Measurements from ENCODE around the gene BARD1.
"Not testable (repeated sequence)": the region's sequence is repeated elsewhere in the genome, so short reads cannot be mapped to it uniquely, and the experiment has no call there.

Gene BARD1

DNA sequence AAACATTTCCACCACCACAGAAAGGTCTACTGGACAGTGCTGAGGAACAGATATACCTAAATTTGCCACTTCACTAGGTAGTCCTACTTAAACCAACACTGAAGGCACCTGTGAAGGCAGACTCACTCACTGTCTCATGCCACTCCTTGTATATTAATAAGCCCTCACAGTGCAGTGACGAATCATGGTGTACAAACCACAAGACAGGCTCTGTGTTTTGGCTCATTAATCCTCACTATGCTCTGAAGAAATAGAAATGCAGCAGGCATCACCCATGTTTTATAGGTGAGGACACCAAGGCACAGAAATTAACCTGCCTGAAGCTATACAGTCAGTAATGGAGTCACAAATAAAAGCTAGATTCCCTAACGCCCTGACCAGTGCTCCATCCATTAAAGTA lies 44.3 kb downstream of the BARD1 start:
- DNase-seq (ENCODE audit: low spot score) = no peak

DNA sequence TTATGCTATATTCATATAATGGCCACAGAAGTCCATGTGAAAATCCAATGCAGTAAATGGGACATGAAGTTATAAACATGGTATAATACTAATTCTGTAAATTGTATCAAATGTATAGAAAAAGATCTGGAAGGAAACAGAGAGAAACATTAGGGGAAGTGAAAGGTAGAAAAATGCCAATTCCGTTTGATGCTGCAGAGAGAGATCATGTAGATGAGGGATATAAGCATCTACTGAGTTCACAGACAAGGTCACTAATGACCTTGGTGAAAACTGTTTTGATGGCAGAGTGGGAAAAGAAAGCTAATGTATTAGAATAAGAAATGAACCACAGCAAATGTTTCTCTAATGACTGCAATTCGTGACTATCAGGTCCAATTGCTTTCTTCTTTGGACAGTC lies 56.0 kb downstream of the BARD1 start:
- DNase-seq (ENCODE audit: low spot score) = no peak

DNA sequence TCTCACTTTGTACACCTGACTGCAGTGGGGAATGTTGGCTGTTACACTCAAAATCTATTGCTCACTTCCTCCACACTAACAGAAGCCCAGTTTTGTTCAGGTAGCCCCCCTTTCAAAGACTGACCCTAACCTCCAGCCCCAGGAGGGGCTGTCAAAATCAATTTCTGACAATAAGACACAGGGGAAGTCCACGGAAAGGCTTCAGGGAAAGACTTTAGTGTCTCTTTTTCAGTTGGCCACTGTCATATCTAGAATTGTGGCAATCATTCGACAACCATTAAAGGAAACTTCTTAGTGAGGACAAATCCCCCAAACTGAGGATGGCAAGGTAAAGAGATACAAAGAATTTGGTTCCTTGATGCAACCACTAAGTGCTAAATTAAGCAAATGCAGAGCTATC lies 59.0 kb downstream of the BARD1 start:
- no peak for DNase-seq (ENCODE audit: low spot score)

DNA sequence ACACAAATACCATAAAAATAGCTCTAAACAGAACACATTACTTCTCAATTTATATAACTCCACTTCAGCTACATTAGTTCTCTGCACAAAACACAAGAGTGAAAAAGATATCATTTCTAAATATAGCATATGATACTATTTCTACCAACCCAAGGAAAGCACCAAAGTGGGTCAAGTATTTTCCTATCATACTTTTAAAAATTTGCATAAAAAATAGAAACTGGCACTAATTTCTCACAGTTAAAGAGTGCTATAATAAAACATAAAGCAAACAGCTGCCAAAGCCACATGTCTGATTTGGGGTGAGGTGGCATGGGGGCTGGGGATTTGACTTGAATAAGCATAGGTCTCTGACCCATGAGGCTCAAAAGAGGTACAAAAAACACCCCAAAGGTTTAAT lies 61.5 kb downstream of the BARD1 start:
- DNase-seq (ENCODE audit: low spot score) = no peak

DNA sequence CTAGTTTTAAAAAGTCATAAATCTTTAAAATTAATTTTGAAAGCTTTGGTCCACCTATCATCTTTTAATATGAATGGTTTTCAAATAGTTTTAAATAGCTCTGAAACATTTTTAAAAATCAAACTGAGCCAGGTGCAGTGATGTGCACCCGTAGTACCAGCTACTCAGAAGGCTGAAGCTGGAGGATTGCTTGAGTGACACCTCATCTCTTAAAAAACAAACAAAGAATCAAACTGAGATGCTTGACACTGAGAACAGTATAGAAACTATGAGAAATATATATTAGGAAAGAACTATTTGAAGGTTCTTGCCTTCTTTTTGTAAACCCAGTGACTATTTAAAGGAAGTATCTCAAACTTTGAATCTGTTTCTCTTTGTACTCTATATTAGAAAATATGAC lies 67.4 kb downstream of the BARD1 start:
- DNase-seq (ENCODE audit: low spot score) = no peak

DNA sequence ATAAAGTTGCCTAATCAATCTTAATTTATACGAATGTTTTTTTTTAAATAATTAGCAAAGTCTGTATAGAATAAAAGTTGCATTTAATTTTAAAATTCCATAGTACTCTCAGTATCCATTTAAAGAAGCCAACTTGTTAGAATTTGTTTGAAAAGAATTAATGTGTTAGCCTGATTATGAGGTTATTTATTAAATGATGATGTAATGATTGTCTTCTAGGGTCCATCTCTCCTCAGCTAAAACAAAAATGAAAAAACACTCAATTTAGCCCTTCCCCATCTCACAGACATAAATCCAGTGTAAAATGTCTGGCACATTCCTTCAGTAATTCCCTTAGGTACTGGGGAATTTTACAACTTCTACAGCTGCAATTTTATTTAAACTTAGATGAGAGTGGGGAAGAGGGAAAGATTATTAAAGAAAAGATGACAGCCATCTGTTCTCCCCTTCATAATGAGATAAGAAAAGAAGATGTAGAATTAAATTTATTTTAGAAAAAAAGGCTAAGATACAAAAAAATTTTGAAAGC lies 68.6 kb downstream of the BARD1 start:
- DNase-seq (ENCODE audit: low spot score) = no peak

DNA sequence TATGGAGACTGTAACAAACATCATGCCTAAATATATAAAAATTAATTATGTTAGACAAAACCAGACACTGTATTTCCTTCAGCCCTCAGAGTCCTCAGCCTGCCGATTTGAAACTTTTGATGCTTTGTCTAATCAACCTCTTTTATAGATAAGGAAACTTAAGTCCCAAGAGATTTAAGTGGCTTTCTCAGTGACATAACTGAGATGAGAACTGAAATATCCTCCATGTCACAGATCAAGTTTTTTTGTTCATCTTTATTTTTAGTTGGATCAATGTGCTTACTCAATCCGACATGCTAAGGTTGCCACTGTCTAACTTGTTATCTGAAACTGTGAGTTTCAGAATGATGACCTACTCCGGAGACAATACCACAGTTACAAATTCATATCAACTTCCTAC lies 72.3 kb downstream of the BARD1 start:
- DNase-seq (ENCODE audit: low spot score) = no peak

DNA sequence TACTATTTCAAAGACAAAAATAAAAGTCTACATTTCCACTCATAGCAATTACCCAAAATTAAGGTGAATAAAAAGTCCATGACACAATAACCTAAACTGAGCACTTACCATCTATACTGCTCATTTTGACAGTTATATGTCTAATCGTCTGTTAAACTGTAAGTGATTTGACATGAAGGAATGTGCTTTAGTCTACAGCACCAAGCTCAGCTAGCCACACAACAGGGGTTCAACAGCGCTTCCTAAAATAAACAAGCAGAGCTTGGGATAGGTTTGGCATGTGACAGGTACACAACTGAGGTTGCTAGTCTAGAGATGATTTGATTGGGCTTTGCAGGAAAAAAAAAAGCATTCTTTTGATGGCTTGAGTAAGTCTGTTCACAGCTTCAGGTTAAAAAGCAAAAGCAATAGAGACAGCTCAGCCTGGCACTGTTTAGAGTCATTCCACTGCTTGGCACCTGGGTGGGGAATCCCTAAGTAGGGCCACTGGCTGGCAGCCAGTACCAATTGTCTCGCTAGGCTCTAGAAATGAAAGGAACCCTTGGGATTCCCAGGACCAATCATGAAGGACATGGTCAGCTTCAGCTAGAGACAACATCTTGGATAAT lies 78.6 kb downstream of the BARD1 start:
- DNase-seq (ENCODE audit: low spot score) = peak; percentile 47

DNA sequence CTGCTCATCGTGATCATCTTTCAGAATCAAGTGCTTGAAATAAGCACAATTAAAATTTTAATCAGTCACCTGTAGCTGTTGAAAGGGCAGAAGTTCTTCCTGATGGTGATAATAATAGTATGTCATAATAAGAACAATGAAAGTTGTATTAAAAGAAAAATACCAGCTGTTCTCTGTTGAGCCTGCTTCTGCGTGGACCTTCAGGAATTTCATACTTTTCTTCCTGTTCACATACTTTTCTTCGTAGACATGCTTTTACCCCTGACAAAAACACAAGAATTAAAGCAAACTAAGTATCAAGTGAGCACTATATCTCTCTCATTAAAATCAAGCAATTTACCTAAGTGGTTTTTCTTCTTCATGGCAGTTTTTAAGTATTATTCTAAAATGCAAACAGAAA lies 79.2 kb downstream of the BARD1 start:
- DNase-seq (ENCODE audit: low spot score) = no peak

DNA sequence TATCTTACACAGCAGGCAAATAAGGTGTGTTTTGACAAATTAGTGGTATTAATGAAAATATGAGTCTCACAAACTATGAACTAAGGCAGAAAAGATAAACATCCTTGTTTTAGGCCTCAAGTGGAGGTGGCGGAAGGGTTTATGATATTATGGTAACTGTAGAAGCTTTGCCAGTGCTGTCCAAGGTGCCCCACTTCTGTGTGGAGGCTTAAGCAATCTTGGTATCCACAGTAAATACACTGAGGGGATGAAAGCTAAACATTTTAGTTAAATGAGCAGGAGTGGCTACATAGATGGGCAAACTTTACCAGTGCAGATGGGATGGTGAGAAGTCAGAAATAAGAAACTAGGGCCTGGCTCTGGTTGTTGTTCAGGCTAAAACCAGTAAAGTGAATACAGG lies 84.7 kb downstream of the BARD1 start:
- no peak for DNase-seq (ENCODE audit: low spot score)

DNA sequence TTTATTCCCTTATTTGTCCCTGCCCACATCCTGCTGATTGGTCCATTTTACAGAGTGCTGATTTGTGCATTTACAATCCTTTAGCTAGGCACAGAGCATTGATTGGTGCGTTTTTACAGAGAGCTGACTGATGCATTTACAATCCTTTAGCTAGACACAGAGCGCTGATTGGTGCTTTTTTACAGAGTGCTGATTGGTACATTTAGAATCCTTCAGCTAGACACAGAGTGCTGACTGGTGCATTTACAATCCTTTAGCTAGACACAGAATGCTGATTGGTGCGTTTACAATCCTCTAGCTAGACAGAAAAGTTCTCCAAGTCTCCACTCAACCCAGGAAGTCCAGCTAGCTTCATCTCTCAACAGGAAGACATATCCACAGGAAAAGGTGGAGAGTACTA lies 91.6 kb downstream of the BARD1 start:
- DNase-seq (ENCODE audit: low spot score) = not testable (repeated sequence)

DNA sequence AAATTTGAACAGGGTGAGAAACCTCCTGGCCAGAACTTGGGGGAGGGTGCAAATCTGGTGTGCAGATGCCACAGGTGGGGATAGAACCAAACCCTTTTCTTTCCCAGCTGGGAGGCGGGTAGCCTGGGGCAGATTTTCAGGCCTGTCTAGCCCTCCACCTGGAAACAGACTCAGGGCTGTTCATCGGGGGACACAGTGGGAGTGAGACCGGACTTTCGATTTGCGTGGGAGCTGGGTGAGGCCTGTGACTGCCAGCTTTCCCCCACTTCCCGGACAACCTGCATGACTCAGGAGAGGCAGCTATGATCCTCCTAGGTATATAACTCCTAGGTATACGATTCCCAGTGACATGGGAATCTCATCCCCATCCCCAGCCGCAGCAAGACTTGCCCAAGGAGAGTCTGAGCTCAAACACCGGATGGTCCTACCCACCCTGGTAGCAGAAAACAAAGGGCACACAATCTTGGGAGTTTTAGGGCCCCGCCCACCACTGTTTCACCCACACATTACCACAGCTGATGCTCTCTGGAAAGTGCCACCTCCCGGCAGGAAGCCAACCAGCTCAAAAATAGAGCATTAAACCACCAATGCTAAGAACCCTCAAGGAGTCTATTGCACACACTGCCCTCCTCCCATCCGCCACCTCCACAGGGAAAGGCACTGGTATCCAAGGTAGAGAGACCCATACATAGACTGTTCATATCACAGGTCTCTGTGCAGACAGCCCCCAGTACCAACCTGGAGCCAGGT lies 92.5 kb downstream of the BARD1 start:
- DNase-seq (ENCODE audit: low spot score) = no peak

DNA sequence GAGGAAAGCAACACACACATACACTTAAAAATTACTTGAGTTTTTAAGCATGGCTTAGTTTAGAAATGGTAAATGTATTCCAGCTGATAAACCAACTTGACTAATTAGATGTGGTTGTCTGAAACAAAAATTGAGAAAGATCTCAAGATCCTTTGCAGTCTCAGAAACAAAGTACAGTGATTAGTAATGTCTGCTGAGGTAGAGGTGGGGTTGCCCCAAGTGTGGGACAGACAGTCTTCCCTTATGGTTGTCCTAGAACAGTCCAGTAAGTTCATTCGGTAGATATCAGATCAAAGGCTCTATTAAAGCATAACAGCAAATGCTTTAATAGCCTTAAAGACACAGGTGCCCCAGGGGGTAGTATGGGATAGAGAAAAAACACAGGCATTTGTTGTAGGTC lies 94.5 kb downstream of the BARD1 start:
- no peak for DNase-seq (ENCODE audit: low spot score)

DNA sequence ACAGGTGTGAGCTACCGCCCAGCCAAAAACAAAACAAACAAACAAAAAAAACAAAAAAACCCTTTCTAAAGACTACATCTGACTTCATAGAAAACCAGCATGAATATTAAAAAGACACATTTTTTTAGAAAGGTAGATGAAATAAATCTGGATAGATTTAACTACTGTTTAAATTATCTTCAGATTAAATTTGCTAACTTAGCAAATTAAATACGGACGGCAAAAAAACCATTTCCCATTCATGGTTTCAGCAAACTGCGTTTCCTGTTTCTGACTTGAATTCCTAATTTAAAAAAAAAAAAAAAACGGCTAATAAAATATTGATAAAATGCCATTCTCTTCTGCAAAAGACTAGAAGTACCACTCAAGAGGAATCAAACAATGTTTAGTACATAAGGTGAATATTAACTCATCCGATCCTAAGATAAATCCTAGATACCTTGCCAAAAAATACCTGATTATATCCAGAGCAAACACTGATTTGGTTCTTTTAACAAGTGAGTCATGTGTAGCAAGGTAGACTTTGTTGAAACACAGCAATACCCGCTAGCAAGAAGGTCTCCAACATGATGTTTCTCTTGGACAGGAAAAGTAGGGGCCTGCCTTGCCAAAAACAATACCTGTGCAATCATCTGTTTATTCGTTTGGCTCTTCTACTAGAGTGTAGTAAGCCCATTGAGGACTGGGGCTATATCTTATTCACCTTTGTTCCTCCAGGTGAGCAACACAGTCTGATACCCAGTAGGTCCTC lies 96.2 kb downstream of the BARD1 start:
- DNase-seq (ENCODE audit: low spot score) = no peak

DNA sequence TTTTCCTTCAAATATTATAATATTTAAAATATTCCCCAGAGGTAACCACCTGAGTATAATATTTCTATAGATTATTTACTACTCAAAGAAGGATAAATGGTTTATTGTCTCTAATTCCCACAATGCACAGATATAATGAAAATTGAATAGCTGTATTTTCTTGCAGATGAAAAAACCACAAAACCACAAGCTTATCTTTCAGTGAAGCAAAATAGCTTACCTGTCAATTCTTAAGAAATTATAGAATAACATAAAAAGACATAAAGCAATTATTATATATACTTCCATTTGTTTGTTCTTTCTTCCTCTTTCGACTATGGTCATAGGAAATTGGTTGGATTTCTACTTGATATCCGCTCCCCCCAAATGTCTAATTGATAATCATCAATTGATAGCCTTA lies 98.8 kb downstream of the BARD1 start:
- DNase-seq (ENCODE audit: low spot score) = no peak

DNA sequence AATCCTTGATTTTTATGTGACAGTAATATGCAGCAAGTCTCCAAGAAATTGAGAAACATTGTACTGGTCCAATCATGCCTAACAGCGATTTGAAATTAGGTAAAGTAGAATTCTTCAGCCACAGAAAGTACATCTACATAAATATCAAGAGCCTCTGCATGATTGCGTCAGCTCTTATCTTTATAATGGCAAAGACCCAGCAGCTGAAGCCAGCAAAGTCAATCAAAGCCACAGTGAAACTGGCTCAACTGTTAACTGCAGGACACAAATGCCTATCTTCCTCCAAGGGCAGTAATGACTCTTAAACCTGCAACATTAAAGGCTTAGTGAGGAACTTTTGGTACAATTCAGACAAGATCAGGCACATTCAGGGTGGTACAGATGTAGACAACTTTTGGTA lies 102.5 kb downstream of the BARD1 start:
- no peak for DNase-seq (ENCODE audit: low spot score)

DNA sequence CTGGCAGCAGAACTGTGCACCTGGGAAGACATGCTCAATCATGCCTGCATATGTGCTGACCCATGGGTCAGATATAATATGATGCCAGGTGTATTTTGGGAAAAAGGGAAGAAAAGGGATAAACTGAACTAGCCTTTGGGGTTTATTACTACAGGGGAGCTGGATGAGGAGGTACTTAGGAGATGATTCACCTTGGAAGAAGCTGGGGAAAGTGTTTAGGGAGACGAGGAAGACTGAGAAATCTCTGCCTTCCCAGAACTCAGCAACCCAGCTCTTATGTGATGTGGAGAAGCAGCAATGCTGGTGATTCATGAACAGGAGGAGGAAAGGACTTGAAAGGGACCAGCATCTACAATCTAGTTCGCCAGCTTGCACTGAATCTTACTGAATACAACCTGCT lies 110.2 kb downstream of the BARD1 start:
- no peak for DNase-seq (ENCODE audit: low spot score)

DNA sequence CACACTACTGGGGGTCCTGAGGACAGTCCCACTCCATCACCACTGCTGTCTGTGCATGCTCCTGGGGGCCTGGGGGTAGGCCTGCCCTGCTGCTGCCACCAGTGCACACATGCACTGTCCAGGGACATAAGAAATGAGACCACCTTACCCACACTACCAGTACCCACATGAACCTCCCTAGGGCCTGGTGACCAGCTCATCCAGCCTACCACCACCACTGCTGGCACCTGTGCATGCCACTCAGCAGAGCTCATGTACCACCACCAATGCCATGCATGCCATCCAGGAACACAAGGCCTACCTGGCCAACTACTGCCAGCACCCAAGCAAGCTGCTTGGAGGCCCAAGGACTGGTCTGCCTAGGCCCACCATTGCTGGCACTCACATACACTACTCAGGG lies 112.8 kb downstream of the BARD1 start:
- DNase-seq (ENCODE audit: low spot score) = no peak

DNA sequence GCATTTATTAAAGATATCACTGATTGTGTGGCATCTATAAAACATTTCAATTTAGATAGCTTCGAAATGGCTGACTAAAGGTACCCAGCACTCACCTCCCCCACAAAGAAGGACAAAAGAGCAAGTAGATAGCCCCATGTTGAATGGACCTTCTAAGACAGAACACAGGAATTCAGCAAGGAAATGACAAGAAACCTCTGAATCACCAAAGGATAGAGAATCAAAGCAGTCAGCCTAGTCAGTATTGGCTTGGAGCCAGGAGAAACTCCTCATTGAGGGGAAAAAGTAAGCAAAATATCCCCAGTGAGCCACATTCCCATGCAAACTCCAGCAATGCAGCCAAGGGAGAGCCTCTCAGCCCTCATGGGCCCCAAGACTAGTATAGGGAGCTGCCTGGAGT lies 113.7 kb downstream of the BARD1 start:
- DNase-seq (ENCODE audit: low spot score) = no peak

DNA sequence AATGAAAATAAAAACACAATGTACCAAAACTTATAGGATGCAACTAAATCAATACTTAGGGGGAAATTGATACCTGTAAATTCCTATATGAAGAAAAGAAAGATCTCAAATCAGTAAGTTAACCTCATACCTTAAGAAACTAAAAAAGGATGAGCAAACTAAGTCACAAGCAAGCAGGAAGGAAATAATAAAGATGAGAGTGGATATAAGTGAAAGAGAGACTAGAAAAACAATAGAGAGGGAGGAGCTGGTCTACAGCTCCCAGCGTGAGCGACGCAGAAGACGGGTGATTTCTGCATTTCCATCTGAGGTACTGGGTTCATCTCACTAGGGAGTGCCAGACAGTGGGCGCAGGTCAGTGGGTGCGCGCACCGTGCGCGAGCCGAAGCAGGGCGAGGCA lies 125.9 kb downstream of the BARD1 start:
- not testable (repeated sequence) for DNase-seq (ENCODE audit: low spot score)

DNA sequence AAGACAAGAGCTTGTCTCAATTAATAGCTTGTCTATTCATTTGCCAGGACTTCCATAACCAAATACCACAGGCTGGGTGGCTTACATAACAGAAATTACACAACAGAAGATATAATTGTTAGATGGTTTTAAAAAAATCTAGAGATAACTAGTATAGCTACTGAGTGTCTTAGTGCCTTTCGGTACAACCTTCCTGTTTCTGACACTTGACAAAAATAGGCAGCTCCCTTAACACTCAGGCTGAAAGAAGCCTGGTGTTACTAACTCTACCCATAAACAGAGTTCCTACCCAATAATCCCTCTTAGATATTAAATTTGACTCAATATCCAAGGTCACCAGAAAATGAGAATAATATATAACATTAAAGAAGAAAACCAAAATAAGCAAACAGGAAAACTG lies 129.7 kb downstream of the BARD1 start:
- DNase-seq (ENCODE audit: low spot score) = no peak

DNA sequence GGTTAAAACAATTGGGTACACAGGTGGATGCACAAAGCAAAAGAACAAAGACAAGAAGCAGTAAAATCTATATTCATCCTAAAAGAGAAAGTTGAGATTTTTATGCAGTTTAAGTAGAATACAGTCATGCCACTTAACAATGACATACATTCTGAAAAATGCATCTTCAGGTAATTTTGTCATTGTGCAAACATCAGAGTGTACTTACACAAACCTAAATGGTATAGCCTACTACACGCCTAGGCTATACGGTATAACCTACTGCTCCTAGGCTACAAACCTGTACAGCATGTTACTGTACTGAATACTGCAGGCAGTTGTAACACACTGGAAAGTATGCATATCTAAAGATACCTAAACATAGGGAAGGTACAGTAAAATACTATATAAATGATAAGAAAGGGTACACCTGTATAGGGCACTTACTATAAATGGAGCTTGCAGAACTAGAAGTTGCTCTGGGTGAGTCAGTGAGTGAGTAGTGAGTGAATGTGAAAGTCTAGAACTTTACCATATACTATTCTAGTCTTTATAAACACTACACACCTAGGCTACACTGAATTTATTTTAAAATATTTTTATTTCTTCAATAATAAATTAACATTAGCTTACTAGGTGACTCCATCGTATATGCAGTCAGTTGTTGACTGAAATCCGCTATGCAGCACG lies 132.9 kb downstream of the BARD1 start:
- DNase-seq (ENCODE audit: low spot score) = no peak
